Hepatocyte (in vitro differentiated cells): ENCODE results near the gene COX8C.

Experiments used
- EZH2phosphoT487 ChIP-seq: fragments of 200-600 bp; sonication (generic); IDR thresholded peaks from one replicate; pipeline ENCODE4 v1.6.1; 2018; ENCODE audit warnings: antibody characterized with exemption, mild to moderate bottlenecking, low read depth, moderate library complexity; ENCODE audit not compliant: unreplicated experiment, severe bottlenecking
- TF ChIP-seq, protein P1 (sequence below): fragments of 200-600 bp; sonication (generic); IDR thresholded peaks from 2 replicates; pipeline ENCODE4 v1.5.1; 2016; ENCODE audit warnings: antibody characterized with exemption, mild to moderate bottlenecking; ENCODE audit not compliant: poor library complexity

DNA sequence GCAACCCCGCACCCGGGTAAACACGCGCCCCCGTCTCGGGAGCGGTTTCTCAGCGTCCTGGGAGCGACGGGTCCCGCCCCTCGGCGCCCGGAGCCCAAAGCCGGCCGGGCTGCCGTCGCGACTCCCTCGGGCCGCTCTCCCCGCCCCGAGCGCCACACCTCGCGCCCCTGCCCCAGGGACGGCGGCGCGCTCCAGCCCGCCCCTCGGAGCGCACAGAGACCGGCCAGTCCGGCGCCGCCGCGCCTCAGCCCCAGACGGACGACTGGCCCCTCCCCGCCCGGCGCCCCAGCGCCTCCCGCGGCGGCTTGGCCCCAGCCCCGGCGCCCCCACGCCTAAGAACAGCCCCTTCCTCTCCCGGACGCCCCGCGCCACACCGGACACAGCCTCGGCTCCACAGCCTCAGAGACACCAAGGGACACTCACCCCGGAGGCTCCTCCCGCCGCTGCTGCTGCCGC is 14.6 kb upstream of the COX8C start:
- TF ChIP-seq, protein P1, sequence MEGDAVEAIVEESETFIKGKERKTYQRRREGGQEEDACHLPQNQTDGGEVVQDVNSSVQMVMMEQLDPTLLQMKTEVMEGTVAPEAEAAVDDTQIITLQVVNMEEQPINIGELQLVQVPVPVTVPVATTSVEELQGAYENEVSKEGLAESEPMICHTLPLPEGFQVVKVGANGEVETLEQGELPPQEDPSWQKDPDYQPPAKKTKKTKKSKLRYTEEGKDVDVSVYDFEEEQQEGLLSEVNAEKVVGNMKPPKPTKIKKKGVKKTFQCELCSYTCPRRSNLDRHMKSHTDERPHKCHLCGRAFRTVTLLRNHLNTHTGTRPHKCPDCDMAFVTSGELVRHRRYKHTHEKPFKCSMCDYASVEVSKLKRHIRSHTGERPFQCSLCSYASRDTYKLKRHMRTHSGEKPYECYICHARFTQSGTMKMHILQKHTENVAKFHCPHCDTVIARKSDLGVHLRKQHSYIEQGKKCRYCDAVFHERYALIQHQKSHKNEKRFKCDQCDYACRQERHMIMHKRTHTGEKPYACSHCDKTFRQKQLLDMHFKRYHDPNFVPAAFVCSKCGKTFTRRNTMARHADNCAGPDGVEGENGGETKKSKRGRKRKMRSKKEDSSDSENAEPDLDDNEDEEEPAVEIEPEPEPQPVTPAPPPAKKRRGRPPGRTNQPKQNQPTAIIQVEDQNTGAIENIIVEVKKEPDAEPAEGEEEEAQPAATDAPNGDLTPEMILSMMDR = no peak
- no peak for TF ChIP-seq EZH2phosphoT487
